Activated naive CD8-positive, alpha-beta T cell treated with anti-CD3 and anti-CD28 coated beads, Interleukin-2, amount 50 U/mL, for 16 hours (primary cell): ENCODE measurements around the gene CLIC1.
A peak's percentile ranks its signal among the peaks of the same experiment; 100 is the strongest.

Experiments used
- DNase-seq: peaks from one replicate; pipeline ENCODE4 v3.0.0-alpha.2; 2020; ENCODE audit warnings: low read depth, low spot score

Gene CLIC1

DNA sequence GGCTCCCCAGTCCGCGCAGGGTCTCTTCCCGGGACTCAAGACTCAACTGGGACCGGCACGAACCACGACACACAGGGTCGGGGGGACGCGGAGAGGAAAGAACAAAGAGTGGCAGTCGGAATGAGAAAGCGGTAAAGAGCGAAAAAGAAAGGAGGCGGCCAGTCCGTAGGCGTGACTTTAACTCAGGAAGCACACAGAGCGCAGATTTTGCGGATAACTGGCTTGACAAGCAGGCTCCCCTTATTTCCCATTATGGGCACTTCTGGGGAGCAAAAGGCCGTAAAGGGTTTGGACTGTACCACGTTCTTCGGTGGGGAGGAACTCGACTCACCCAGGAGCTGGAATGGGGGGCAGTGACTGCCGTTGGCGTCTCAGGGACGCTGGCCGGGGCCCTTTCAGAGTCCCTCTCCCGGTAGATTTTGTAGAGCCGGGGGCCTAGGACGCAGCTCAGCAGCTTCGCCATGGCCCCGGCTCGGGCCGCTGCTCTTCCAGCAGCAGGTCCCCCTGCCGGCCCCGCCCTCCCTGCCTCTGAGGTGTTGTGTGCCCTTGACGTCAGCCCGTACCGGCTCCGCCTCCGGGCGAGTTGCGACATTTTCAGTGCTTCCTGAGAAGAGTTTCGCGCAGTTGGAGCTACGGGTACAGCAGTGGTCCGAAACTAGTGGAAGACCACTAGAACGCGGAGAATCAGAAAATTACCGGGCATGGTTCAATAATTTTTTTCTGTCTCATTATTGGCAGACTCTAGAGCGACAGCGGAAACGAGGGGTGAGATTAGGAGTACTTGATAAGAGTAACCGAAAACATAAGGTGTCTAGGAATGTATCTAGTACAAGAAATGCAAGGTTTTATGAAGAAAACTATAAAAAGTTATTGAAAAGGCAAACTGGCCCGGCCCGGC, 33.3 kb downstream of the CLIC1 start, which contains the start of gene ABHD16A:
Gene ABHD16A (minus strand): TSS at position 506 of the 898 bp plus-strand sequence. CDS start 43 bp downstream, at position 463.
- DNase-seq, result peak; percentile 94

DNA sequence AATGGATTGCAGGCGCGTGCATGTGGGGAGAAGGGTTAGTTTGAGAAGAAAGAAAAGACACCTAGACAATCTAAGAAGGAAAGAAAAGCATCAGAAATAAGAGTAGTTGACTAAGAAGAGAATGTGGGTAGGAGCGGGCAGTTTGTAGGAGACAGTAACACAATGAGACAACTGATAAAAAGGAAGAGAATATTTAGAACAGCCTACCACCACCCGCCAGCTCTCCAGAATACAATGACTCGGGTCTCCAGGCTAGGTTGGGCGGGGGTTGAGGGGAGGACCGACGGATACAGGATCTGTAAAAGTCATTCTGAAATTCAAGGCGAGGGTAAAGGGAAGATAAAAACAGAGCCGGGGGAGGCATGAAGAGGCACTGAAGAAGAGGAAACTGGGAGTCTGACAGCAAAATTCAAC, 33.9 kb downstream of the CLIC1 start:
- no peak for DNase-seq

- DNase-seq, result no peak
These were observed 34.5 kb downstream of the CLIC1 start for GRCh38 chr6:31701666-31702404.

GRCh38 chr6:31700740-31701401, 35.5 kb downstream of the CLIC1 start:
- no peak for DNase-seq

DNA sequence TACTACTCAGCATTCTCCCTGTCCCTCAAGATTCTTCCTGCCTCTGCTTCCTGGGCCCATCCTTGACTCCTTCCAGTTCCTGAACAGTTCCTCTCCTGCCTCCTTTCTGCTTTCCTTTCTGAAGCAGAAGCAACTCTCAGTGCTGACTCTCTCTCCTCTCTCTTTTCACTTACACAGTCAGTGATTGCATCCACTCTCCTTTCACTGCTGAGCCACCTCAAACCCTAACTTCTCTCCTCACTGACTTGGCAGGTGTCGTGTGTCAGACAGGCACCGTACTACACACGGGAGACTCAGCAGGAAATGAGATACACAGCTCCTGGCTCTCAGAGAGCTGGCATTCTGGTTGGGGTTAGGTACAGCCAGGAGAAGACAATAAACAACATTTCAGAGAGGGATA, 38.8 kb downstream of the CLIC1 start:
- no peak for DNase-seq

DNA sequence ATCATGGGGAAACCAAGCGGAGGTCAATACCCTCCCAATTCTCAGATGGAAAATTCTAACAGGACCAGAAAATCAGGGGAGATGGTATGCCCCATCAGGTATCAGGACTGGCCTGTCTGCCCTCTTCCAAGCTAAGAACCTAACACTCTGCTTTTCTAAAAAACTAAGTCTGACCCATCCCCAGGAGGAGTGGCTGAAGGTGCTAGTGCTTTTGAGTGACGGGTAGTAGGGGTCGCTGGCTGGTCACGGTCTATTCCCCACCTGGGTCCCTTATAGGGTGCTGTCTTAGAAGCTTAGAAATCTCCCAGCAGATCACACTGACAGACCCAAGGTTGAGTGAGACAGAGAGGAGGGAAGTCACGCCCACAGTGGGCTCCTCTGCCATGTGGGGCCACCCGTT, 42.8 kb downstream of the CLIC1 start:
- DNase-seq, result no peak

- no peak for DNase-seq
These were observed 43.4 kb downstream of the CLIC1 start for GRCh38 chr6:31692886-31693285.

GRCh38 chr6:31692353-31692752, 44.0 kb downstream of the CLIC1 start:
- DNase-seq, result no peak

GRCh38 chr6:31691564-31692108, 44.7 kb downstream of the CLIC1 start:
- DNase-seq, result no peak

DNA sequence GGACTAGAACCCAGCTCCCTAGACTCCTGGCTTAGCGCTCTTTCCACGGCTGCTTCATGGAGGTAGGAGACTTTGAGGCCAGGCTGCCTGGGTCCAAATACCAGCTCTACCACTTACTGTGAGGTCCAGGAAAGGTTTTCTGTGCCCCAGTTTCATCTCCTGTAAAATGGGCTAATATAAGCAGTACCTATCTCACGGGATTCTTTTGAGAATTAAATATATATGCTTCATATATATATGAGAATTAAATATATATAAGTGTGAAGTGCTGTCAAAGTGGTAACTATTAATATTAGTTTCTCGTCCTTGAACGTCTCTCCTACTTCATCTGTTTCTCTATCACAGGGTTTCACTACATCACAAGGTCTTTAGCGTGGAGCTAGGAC, 45.3 kb downstream of the CLIC1 start:
- no peak for DNase-seq

DNA sequence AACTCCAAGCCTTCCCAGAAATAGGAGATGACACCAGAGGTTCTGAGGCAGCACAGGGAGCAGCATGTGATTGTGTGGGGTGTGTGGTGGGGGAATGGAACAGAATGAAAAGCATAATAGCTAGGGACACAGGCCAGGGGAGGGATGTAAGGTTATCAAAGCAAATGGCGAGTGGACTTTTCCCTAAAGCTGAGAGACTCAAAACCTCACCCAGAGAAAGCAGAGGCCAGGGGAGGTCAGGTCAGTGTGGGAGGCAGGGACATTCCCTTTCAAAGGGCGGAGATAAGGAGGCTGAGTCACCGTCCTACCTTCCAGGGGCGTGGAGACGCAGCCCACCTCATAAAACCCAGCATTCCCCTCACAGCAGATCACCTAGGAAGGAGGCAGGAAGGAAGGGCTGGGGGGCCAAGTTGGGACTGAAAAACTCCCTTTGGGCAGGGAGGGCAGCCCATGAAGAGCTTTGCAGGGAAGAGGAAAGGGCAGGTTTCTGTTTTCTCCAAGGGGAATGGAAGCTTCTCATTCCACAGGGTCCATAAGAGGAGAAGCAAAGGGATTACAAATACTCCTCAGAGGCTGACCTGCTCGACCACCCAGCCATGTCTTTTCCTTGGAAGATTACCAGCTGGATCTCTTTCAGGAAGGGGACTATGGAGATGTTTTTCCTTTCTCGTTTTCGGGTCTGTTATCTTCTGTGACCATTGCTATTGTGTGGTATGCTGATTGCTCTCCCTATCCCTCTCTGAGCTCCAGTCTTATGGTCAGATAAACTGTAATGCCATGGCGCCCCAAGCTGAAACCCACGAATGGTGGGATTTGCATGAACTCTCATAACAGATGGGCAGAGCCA, 45.9 kb downstream of the CLIC1 start:
- DNase-seq, result no peak

DNA sequence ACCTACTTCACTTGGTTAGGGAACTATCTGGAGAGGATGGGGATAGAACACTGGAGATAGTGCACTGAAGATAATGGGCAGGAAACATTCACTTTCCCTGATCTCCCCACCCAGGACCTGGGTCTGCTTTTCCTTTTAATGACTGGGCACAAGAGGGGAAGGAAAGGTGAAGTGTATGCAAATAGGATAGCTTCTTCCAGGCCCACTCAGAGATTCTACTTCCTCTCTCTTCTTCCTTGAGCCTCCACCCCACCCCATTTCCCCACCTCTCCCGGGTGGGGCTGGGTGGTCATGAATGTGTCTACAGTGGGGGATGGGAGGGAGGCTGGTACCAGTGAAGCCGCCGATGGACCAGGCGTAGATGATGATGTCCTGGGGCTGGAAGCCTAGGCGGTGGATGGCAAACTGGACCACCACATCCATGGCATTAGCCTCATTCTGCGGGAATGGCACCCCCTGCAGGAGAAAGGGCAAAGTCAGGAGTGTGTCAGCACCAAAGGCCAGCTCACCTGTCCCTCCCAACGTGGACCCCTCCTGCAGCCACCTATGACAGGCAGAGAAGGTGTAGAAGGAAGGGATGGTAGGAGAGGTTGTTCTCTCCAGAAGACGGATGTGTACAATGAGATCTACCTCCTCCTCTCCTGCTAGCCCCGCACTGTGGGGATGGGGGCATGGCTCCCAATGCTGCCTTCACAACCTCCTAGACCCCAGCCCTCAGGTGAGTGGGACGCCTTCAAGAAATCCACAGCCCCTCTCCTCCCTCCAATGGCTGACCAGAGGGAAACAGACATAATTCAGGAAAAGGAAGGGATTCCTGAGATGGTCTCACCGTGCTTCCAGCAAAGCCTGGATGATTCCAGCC, 46.9 kb downstream of the CLIC1 start:
- no peak for DNase-seq

DNA sequence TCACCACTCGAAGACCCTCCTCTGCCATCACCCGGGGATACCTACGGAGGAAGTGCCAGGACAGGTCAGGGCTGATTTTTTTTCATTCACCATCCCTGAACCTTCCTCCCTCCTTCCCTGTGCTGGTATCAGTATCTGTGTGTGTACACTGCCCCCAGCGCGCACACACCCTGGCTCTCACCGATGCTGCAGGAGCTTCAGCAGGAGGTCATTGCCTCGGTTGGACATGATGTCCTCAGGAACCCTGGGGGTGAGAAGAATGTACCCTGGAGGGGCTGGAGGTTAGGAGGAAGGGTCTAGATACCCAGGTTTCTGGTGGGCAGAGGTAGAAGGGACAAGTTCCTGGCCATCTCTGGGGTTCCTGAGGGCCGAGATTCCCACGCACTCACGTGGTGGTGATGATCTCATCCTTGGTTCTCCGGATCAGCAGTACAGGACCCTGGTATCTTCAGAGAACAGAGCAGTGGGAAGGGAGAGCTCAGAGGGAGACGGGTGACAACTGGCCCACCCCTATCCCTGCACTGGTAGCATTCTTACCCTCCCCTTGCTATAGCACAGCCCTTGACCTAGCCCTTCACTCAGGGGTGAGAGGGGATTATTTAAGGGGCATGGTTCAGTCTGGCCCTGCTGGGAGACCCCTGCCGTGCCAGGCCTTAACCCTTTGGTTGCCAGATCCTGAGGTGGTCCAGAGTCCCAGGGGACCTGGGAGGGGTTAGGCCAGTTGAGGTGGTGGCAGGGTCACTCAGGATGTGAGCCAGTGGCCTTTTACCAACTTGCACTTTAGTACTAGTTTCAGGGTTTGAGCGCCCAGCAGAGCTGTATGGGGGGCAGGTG, 48.3 kb downstream of the CLIC1 start:
- DNase-seq, result no peak

GRCh38 chr6:31687321-31687720, 49.0 kb downstream of the CLIC1 start:
- no peak for DNase-seq

GRCh38 chr6:31686483-31686882, 49.8 kb downstream of the CLIC1 start:
- DNase-seq, result no peak

DNA sequence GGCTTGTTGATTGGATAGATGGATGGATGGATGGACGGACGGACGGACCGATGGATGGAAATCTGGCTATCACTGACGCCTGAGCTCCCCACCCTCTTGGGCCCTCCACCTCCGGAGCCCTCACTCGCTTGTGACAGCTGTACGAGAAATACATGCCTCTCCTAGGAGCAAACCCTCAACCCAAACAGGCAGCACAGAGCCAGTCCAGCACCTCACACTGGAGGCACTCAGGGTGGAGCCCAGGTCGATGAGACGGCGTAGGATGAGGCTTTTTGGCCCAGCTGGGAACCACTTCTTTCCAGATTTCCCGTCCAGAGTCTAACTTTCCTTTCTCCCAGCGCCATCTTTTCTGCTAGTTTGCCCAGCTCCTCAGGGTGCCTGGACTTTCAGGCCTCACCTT, 52.7 kb downstream of the CLIC1 start:
- DNase-seq, result no peak

GRCh38 chr6:31681135-31681671, 55.1 kb downstream of the CLIC1 start:
- DNase-seq, result no peak
